Measurements from ENCODE around the gene CBLL1.

DNA sequence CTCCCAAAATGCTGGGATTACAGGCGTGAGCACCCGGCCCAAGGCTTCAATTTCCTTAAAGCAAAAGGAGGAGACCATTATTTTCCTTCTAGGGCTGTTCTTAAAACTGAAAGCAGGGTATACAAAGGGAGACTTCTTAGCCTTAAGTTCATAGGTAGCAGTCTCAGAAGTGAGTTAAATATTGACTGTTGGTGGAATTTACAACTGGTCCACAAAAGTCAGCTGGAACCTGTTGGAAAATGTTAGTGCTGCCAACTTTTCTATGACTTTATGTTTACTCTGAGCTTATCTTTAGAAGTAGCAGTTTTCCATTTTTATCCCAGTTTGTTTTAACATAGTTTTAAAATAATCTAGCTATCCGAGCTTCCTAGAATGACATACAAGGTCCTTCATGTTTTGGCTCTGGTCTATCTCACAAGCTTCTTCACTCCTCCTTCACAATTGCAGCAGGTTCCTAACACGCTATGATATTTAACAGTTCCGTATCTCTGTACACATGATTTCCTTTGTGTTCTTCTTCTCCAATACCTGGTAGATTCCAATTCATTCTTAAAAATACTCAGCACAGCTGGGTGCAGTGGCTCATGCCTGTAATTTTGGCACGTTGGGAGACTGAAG is 55.8 kb downstream of the CBLL1 start:
- TF ChIP-seq ZNF274 (IDR thresholded peaks at IDR 0.05; ENCODE audit: low read depth, low read length) (no peak), SUZ12 (IDR thresholded peaks at IDR 0.05; ENCODE audit: extremely low read depth, insufficient read depth, insufficient read length) (no peak), YY1 (IDR thresholded peaks at IDR 0.05; ENCODE audit: insufficient read depth, insufficient read length) (no peak)

Data from NT2/D1 (cell line).